GM18861 (cell line): ENCODE measurements around the gene MYLK.
"Not testable (repeated sequence)": the region's sequence is repeated elsewhere in the genome, so short reads cannot be mapped to it uniquely, and the experiment has no call there.

Experiments
- ATAC-seq: cut with Tn5 transposase; IDR thresholded peaks from one replicate; pipeline ENCODE4 v1.9.1; 2021; ENCODE audit not compliant: unreplicated experiment

MYLK gene

DNA sequence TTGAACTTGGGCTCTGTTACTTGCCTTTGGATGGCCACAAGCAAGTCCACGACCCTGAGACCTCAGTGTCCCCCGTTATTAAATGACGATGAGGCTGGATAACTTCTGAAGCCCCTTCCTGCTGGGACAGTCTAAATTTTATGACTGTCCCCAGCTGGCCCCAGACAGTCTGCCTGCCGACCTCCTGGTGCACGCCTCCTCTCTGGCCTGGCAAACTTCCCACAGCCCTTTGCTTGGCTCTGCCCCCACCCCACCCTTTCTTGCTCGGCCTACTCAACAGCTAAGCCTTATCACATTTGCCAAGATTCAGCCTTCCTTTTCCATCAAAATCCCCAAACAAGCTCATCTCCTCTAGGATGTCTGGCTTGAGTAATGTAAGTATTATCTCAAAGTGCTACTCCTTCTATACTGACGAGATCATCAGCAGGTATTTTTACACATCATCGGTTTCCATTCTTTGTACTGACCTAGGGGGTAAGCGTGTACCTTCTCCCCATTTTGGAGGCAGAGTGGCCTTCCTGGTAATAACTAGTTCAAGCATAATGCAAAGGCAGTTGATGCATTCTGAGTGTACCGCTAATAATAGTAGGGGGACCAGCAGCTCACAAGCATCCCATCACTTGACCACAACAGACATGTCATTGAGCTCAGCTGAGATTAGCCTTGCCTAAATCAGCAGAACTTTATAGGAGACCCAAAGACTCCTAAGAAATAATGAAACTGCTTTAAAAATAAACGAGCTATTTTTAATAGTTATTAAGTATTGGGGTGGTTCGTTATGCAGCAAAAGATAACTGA is 178.4 kb downstream of the MYLK start:
- no peak for ATAC-seq

DNA sequence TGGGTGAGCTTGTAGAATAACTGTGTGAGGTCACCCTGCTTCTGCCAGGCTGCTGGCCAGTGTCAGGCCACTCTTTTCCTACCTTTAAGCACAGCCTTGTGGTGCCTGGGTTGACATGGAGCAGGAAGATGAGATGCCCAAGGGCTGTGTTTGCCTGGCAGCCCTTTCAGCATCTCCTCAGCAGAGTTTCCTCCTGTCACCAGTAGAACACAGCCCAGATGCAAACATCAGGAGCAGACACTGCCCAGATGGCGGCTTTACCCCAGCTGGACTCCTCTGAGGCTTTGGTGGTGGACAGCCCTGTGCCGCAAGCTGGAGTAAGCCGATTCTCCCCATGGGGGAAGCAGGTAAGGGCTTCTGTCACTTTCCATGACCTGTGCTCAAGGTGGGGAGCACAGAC is 180.5 kb downstream of the MYLK start:
- ATAC-seq = not testable (repeated sequence)

DNA sequence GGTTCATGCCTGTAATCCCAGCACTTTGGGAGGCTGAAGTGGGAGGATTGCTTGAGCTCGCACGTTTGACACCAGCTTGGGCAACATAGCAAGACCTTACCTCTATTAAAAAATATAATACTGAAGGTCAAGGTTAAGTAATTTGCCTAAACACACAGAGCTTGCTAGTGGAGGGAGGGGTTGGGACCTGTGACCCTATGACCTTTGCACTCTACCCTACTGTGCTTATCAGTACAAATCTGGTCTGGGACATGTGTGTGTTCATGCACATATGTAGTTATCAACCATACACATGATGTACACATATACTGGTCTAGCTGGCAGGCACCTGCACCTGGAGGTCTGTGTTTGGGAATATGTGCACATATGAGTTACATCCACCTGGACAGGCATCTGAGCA is 181.4 kb downstream of the MYLK start:
- ATAC-seq = no peak

DNA sequence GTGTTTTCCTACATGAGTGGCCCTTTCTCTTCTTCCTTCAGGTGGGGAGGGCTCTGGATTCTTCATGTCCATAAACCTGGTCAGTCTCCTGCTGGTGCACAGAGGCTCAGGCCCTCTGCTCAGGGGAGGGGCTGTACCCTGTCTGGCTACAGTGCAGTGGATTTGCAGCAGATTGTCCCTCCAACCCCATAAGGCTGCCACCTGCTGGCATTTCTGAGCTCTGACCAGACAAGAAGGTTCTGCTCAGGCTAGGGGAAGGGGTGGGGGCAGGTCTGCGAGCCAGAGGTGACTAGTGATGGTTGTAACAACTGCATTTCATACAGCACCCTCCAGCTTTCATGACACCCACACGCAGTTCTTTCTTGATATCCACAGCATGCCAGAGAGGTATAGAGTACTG is 182.1 kb downstream of the MYLK start:
- ATAC-seq = not testable (repeated sequence)

DNA sequence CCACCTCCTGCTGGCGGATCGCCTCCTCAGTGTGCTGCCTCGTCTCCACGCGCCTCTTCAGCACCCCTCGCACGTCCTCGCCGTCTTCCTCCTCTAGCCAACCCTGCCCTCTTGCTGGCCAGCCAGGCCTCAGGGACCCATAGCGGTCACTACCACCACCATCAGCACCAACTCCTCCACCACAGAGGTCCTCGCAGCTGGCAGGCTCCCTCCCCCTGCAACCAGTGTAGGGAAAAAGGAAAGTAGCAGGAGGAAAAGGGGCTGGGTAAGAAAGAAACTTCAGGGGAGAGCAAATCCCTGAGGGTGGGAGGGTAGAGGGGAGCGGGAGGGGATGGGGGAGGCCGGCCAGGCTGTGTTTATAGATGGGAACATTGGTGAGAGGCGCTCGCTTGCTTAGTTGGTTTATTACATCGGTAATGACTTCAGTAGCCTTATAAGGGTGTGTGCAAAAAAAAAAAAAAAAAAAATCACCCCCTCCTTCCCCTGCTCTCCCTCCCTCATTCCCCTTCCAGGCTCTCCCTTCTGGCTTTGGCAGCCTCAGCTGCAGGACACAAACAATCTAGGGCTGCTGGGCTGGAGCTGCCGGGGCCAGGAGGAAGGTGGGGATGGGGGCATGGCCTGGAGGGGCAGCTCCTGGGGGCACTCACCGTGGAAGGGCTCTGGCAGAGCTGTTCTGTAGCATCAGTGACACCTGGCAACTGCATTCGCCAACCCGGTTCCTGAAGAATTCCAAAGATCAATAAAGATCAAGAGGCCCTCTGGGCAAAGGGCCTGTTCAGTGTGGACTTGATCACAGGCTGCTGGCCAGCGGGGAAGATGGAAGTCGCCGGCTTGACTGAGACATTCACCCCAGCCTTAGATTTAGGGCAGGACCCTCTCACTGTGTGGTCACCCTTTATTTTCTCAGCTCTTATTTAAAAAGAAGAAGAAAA is 183.1 kb downstream of the MYLK start:
- no peak for ATAC-seq

DNA sequence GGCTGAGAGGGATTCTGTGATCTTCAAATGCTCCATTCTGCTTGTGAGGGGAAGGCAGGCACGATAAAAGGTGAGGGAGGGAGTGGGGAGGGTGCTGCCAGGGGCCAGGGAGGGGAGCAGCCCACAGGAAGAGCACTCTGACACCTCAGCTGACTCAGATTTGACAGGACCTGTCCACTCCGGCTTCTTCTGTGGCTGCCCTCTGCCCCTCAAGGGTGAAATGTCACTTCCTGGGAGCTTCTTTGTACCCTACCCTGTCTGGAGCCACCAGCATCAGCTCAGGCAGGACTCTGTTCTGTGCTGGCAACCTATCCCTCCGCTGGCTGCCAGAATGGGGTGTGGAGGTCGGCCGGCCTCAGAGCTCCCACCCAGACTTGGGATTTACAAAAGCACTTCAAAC is 185.3 kb downstream of the MYLK start:
- ATAC-seq = no peak

DNA sequence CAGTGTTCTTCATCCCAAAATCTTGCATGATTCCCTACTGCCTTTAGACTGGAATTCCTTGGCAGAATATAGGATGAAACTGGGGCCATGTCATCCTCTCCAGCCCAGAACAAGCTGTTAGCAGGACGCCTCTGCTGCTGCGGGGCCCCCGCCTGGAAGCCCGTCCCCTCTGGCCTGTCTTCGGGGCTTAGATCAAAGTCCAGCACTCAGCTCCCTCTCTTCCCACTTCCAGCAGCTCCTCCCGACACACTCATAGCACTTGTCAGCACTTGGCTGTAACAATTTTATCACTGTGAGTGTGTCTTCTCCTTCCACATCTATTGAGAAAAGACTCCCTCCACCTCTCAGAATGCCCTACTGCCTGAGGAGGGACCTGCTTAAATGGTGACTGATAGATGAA is 187.3 kb downstream of the MYLK start:
- no peak for ATAC-seq

DNA sequence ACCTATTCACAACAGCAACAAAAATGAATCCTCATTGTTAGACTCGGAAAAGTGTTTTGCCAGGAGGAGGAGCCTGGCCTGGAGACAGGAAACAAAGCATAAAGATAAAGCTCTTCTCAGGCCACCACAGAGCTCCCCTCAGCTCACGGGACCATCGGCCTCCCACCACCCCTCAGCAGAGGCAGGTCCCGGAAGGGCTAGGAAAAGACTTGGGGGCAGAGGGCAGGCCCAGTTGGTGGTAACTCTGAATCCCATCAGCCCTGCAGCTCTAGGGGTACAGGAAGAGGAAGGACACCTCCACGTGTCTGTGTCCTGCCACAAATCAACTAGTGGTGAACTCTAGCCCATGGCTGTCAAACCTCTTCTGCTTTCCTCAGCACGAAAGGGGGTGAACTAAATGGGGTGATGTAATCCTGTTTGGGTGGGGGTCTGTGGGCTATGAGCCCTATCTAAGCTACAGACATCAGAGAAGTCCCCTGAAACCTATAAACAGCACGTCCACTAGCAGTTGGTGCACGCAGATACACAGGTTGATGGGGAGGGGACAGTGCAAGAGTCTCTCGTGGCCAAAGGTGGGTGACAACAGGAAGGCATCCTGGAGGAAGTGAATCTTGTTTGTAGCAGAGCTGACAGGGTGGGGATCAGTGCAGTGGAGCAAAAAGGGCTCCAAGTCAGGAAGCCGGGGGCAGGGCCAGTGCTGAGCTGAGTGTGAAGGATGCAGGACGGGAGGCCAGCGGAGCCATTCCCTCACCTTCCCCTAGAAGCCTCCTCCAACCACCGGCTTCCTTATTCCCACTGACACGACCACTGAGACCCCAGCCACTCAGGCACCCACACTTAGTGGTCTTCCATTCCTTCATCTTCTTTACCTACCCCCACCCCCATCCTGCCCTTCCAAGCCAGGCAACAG is 188.1 kb downstream of the MYLK start:
- no peak for ATAC-seq

DNA sequence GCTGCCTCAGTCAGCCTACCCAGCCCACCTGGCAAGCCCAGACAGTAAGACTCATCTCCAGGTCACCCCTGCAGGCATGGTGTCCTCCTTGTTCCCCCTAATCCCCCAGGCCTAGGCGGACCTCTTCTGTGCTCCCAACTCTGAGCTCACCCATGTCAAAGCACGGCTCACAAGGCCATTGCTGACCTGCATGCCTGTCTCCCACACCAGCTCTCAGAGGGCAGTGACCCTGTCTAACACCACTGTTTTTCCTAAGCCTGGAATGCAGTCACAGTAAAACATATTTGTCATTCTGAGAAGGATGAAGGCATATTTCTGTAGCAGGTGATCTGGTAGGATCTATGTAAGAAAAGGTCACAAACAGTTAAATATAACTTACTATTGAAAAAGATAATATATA is 189.0 kb downstream of the MYLK start:
- no peak for ATAC-seq

DNA sequence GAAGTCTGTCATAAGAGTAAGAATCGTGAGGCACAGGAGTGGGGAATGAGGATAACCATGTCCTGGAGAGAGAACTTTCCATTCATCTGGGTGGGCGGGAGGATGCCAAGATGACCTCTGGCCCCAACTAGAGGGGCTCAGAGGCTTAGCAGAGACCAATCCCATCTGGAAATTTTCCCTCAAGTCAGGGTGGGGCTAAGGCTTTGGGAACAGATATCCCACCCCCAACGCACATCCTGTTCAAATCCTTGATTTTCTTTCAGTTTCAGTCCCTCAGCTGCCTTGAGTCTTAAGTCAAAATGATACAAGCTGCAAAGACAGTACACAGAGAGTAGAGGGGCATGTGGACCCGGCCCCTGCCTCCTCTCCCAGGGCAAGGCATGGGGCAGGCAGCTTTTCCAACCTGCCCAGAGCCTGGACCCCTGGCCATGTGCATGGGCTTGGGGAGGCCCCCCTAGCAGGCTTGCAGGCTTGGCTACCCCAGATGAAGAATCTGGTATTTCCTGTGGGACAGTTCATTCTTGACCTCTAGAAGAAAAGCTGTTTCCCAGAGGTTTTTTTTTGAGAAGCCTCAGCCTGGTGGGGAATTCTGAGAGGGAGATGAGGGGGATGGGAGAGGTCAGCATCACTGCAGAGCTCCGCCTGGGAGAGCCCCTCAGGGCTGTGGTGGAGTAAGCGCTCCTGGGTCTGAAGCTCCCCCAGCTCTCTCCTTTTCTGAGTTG is 189.6 kb downstream of the MYLK start:
- ATAC-seq = no peak

DNA sequence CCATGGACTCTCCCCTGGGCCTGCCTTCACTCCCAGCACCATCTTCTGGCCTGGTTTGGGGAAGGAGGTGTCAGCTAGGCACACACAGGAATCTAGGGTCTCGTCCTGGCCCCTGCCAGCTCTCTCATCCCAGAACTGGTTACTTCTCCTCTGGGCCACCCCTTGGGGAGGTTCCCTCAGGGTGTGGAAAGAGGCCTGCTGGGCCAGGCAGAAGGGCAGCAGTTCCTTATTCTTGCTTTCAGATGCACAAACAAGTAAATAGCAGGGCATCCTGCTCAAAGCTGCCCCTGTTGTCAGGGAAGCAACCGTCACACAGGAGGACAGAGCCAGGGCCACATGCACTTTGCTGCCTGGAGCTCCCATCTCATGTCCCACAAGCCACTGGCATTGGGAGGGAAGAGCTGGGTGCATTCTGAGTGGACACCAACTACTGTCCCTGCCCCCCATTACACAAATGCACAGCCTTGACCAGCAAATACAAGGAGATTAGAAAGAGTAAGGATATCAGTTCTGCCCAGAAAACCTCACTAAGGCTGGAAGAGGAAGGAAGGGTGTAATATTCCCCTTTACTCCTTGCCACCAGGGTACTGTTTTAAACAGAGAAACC is 190.4 kb downstream of the MYLK start:
- no peak for ATAC-seq

DNA sequence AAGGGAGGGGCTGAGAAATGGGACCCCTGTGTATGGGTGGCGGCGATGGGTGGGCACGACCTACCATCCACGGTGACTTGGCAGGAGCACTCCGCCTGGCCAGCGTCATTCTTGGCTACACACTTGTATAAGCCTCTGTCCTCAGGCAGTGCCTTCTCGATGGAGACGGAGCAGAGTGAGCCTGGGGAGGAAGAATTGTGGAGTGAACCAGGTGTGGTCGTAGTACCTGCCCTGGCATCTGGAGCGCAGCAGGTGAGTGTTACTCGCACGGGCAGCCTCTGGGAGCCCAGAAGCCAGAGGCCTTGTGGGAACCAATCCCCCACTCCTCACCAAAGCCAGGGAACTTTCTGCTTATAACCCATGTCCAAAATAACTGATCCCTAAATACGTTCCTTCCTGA is 191.5 kb downstream of the MYLK start:
- no peak for ATAC-seq

DNA sequence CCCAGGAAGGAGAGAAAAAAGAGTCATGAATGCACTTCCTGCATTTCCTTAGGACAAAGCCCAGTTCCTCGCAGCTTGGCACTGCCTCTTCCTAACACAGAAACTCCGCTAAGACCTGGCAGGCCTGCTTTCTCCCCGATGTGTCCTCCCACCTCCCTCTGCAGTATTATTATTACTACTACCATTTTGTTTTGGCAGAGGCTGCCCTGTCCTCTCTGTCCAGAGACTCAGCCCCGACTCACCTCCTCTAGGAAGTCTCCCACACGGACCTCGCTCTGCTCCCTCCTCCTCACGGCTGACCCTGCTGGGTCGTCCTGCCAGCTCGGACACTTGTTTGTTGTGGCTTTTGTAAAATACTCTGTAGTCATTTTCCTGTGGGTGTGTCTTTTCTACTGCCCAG is 192.1 kb downstream of the MYLK start:
- no peak for ATAC-seq

DNA sequence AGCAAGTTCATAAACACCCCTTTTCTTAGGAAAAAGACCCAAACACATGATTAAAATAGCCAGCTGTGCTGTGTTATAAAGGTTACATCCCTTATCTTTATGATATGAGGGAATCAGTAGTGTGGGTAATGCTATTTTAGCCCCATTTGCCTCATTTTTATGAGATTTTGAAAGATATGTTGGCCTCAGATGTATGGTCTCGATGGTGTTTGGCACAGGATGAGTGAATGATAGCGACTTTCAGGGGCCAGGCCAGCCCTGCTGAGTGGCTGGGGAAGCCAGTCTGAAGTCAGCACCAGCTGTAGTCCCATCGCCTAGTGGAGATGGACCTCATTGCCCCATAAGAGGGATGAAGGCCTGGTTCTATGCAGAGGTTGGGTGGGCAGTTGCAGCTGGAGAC is 194.3 kb downstream of the MYLK start:
- no peak for ATAC-seq

DNA sequence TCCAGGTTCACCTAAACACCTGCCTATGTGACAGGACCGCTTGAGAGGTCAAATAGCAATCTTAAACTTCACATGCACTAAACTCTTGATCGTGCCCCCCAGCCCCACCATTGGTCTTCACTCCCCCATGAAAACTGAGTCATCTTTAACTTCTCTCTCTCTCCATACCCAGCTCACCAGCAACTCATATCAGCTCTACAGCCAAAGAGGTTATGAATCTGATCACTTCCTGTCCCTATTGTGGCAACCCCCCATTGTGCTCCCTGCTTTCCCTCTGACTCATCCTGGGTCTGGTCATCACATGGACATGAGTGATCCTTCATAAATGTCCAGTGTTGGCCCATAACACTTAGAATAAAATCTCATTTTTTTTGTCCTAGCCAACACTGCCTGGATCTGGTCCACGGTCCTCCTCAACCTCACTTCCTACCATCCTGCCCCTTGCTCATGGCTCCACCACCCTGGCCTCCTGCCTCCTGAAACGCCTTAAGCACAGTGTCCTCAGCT is 195.8 kb downstream of the MYLK start:
- no peak for ATAC-seq

DNA sequence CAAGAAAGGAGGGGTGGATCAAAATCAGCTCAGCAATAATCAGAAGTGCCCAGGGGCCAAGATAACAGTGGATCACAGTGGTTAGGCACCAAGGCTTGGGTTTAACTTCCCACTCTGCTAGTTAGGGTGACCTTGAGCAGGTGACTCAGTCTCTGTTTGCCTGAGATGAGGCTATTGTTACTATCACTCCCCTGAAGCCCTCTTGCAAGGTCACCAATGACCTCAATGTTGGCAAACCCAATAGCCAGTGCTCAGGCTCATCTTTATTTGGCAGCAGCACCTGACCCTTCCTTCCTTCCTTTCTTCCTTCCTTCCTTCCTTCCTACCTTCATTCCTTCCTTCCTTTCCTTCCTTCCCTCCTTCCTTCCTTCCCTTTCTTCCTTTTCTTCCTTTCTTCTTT is 196.8 kb downstream of the MYLK start:
- ATAC-seq = no peak

DNA sequence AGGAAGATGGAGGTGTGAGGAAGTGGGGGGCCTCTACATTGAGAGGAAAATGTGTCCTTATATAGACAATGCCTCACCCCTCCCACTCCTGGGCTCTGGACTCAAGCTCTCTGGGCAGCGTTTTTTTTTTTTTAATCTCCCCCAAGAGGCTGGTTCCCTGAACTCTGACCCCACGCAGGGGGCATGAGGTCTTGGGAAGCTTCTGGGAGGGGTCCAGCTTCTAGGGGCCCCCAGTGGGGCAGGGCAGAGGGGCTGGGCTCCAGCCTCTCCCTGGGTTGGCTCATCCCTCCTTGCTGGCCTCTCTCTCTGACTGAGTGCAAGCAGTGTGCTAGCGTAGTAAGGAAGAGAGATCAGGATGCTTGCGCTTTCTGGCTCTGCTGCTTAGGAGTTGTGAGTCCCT is 197.9 kb downstream of the MYLK start:
- ATAC-seq = no peak

DNA sequence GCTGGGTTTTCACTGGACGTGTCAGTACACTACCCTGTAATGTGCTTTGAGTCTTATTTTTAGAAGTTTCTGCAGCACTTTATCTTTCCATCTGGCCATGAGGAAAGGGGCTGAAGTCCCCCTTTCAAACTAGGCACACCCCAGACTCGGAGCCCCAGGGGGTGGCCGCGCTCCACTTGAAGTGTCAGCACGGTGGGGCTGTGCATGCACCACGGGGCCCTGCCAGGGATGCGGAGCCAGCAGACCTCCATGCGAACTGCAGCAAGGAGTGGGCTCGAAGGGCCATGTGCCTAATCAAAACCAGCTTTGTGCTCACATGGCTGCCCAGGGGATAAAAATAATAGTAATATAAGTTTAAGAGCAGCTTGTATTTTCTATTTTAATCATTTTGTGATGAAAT is 198.4 kb downstream of the MYLK start:
- ATAC-seq = no peak

DNA sequence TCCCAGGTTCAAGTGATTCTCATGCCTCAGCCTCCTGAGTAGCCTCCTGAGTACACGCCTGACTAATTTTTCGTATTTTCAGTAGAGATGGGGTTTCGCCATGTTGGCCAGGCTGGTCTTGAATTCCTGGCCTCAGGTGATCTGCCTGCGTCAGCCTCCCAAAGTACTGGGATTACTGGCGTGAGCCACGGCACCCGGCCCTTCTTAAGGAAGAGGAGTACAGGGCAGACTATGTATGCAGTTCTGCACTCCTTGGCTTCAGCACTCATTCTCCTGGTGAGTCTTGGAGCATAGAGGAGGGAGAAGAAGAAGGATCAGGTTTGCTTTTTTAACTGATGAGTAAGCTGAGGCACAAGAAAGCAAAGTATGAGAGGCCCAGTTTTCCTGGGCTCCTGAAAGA is 199.5 kb downstream of the MYLK start:
- no peak for ATAC-seq

DNA sequence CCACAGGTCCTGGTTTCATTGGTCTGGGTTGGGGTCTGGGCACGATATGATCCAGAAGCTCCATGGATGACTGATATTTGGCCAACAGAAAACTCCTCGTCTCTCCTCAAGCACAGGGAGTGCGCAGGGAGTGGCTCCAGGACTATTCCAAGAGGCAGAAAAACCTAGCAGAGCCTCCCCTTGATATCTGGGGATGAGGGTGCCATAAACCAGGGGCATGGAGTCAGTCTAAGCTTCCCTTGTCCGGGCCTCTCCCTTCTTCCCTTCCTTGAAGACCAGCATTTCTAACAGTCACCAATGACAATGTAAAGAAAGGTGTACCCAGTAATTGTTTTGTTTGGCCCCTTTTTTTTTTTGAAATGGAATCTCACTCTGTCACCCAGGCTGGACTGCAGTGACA is 199.9 kb downstream of the MYLK start:
- no peak for ATAC-seq
